ENCODE results near the gene PRKCE.

DNA sequence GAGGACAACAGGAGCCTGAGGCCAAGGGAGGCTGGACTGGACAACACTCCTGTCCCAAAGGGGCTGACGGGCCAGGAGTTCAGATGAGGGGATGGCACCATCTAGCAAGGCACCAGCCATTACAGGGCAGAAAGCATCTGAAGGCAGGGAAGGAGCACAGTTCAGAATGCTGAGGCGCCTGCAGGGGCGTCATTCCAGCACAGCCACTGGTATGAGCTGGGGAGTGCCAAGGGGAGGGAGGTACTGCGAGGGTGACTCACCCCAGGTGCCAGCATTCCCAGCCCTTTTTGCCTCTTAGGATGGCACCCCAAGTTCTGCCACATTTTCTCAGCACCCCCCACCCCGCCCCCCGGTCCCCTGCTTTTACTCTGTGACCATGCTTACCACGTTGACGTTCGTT is 515.9 kb downstream of the PRKCE start:
- no peak for TF ChIP-seq POLR2A (IDR thresholded peaks at IDR 0.05; ENCODE audit: low read depth, low read length)
- no peak for TF ChIP-seq POLR2AphosphoS5 (IDR thresholded peaks at IDR 0.05; ENCODE audit: low read depth, low read length)
- no peak for TF ChIP-seq TAF1 (IDR thresholded peaks at IDR 0.05; ENCODE audit: borderline replicate concordance, low read depth, low read length)
